Lung (tissue), 12 donors: ENCODE data around the gene GTF2I. TPM values are rescaled to one million over a fixed set of nuclear protein-coding genes. Genes with fewer than 3 reads are reported as not detected.
"Not testable (repeated sequence)": the region's sequence is repeated elsewhere in the genome, so short reads cannot be mapped to it uniquely, and the experiment has no call there.

Experiments
- ATAC-seq: fragments of 200-7000 bp; cut with Tn5 transposase; one replicate; pipeline ENCODE4 v1.9.1; 2020; ENCODE audit warnings: moderate number of reproducible peaks; ENCODE audit not compliant: insufficient read depth, low FRiP score
- DNase-seq, 3 donors: peaks; one replicate each; pipeline ENCODE4 v3.0.0-alpha.2; 2013 to 2017
- H3K27ac ChIP-seq, 2 donors: one replicate each; pipeline ENCODE4 v1.5.1; 2013; ENCODE audit warnings: mild to moderate bottlenecking in 2 of 2, moderate library complexity in 2 of 2, control low read depth in 1 of 2, inconsistent platforms in 1 of 2, low read depth in 1 of 2, low read length in 1 of 2
- H3K27me3 ChIP-seq, 3 donors: one replicate each; pipeline ENCODE4 v1.5.1; 2013; ENCODE audit warnings: low read length in 2 of 3; ENCODE audit not compliant: control insufficient read depth in 3 of 3, insufficient read depth in 3 of 3
- H3K36me3 ChIP-seq, 4 donors: one replicate each; pipeline ENCODE4 v1.5.1; 2013; ENCODE audit warnings: low read length in 4 of 4, mild to moderate bottlenecking in 1 of 4, moderate library complexity in 1 of 4; ENCODE audit not compliant: control insufficient read depth in 4 of 4, insufficient read depth in 4 of 4
- H3K4me1 ChIP-seq, 5 donors: one replicate each; pipeline ENCODE4 v1.5.1; 2013; ENCODE audit warnings: low read length in 5 of 5, mild to moderate bottlenecking in 2 of 5, moderate library complexity in 1 of 5; ENCODE audit not compliant: control insufficient read depth in 5 of 5, insufficient read depth in 5 of 5
- H3K4me3 ChIP-seq: one replicate; pipeline ENCODE4 v1.5.1; 2013; ENCODE audit warnings: mild to moderate bottlenecking, control low read depth, moderate library complexity
- H3K9ac ChIP-seq, 2 donors: one replicate each; pipeline ENCODE4 v1.5.1; 2013; ENCODE audit warnings: low read length in 2 of 2, control low read depth in 1 of 2; ENCODE audit not compliant: insufficient read depth in 1 of 2
- H3K9me3 ChIP-seq, 4 donors: one replicate each; pipeline ENCODE4 v1.5.1; 2013; ENCODE audit warnings: low read length in 3 of 4, mild to moderate bottlenecking in 1 of 4, moderate library complexity in 1 of 4; ENCODE audit not compliant: control insufficient read depth in 4 of 4, insufficient read depth in 3 of 4
- CTCF ChIP-seq: IDR thresholded peaks from 2 replicates; pipeline ENCODE4 v1.5.1; 2012; ENCODE audit warnings: mild to moderate bottlenecking; ENCODE audit errors: control extremely low read depth, extremely low read depth
- WGBS, 2 donors: extraction: QIAGEN DNeasy Blood & Tissue Kit; methylation state at CpG; one replicate each; pipeline ENCODE4 v1.1.7; 2013; 5-methylcytosine and 5-hydroxymethylcytosine counted together
- polyA plus RNA-seq, 2 donors: library from polyadenylated mRNA; stranded (reverse); fragments of 200-250 nt; gene quantifications; one replicate each; pipeline ENCODE4 v1.2.1, GENCODE V29; 2013
- total RNA-seq, 2 donors: library from RNA; depleted of rRNA in 1 of 2; stranded (reverse); fragments of >200 nt in 1 of 2; gene quantifications; one replicate each; pipeline ENCODE4 v1.2.1, GENCODE V29; 2014 to 2021
- donor health status: control.
- donor health status: control.
- donor health status: Bipolar disorder and iron deficiency.
- donor health status: healthy.
- donor health status: DM: yes; HTN: yes; CAD: no.

Gene GTF2I
- total and polyA plus RNA-seq, 4 donors = 27.7 to 353 (median 138) TPM

DNA sequence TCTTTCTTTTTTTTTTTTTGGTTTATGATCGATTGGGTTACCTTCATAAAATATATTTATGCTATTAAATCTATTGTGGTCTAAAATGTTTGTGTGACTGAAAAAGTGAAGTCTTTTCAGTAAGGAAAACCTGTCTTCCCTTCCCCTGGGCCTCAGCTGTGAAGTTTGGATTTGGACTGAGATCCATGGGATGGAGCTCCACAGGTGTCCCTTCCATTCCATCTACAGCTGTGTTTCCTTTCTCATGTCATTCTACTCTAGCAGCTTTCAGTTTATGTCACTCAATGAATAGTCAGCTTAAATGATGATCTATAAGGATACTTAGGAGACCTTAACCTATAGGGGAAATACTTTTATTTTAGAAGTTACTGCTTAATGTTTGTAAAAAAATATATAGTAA lies 68.3 kb downstream of the GTF2I start:
- no peak for ATAC-seq
- 97 to 100% methylated on average over 1 of the region's 1 CpG for WGBS, 2 donors
- no peak for DNase-seq
- no peak for TF ChIP-seq CTCF
- Histone ChIP-seq H3K4me3 (no peak overlapping the region), H3K4me1 (peaks cover 0 to 7% (median 0%) of the 10 kb centered on the region in 5 donors), H3K9me3 (no peaks in the 10 kb centered on the region), H3K36me3 (peaks cover 3 to 15% (median 10%) of the 10 kb centered on the region in 4 donors), H3K9ac (no peak overlapping the region), H3K27ac (no peak overlapping the region), H3K27me3 (no peaks in the 10 kb centered on the region)

DNA sequence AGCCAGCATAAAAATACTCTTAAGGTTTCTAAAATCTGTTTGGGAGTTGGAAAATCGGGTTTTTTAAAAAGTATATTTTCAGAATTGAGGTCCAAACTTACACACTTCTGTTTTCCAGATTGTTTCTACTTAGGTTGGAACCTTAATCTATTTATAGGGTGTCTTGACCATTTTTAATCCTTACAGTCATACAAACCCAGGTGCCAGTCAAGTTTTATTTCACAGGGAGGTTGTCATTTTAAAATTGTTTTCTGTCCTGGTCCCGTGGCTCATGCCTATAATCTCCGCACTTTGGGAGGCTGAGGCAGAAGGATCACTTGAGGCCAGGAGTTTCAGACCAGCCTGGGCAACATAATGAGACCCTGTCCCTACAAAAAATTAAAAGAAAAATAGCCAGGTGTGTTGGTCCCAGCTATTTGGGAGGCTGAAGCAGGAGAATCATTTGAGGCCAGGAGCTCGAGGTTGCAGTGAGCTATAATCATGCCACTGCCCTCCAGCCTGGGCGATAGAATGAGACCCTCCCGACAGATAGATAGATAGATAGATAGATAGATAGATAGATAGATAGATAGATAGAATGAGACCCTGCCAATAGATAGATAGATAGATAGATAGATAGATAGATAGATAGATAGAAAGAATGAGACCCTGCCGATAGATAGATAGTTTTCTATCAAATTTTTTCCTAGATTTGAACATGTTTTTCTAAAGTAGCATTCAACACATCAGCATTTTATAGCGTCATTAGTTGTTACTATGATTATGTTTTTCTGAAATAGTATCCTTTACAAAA lies 69.0 kb downstream of the GTF2I start:
- WGBS, 2 donors = 96% methylated on average over 8 of the region's 8 CpGs
- no peak for TF ChIP-seq CTCF
- peaks cover 3 to 15% (median 8%) of the 10 kb centered on the region in 4 donors for H3K36me3 ChIP-seq
- H3K9me3 ChIP-seq = no peaks in the 10 kb centered on the region
- H3K4me3 ChIP-seq = no peak overlapping the region
- H3K27ac ChIP-seq = no peak overlapping the region
- no peak for ATAC-seq
- peaks cover 0 to 7% (median 0%) of the 10 kb centered on the region in 5 donors for H3K4me1 ChIP-seq
- H3K9ac ChIP-seq = no peak overlapping the region
- no peaks in the 10 kb centered on the region for H3K27me3 ChIP-seq
- no peak for DNase-seq

GRCh38 chr7:74728686-74729085 lies 71.2 kb downstream of the GTF2I start:
- DNase-seq, H3K9me3 ChIP-seq, H3K27me3 ChIP-seq, H3K4me1 ChIP-seq, H3K4me3 ChIP-seq, H3K36me3 ChIP-seq, ATAC-seq, H3K9ac ChIP-seq, H3K27ac ChIP-seq: not testable (repeated sequence)
- no CpG with 5 or more reads among the region's 10 CpGs for WGBS, 2 donors

- ATAC-seq, H3K27ac ChIP-seq: not testable (repeated sequence)
These were observed 72.7 kb downstream of the GTF2I start for GRCh38 chr7:74730186-74730585.

GRCh38 chr7:74739974-74740703 lies 82.6 kb downstream of the GTF2I start:
- WGBS, 2 donors = no CpG with 5 or more reads among the region's 14 CpGs
- H3K4me1 ChIP-seq, H3K4me3 ChIP-seq, ATAC-seq, H3K27ac ChIP-seq, H3K9ac ChIP-seq, H3K36me3 ChIP-seq, H3K27me3 ChIP-seq, H3K9me3 ChIP-seq, DNase-seq: not testable (repeated sequence)

More at GRCh38 chr7:74730186-74730585, 72.7 kb downstream of the GTF2I start:
- WGBS, 2 donors = no CpG with 5 or more reads among the region's 5 CpGs
- not testable (repeated sequence) for H3K9me3 ChIP-seq, H3K4me3 ChIP-seq, H3K36me3 ChIP-seq, H3K4me1 ChIP-seq, H3K9ac ChIP-seq, DNase-seq, H3K27me3 ChIP-seq

- H3K4me3 ChIP-seq, DNase-seq, H3K36me3 ChIP-seq, H3K4me1 ChIP-seq, H3K27ac ChIP-seq, H3K27me3 ChIP-seq, H3K9ac ChIP-seq, H3K9me3 ChIP-seq: not testable (repeated sequence)
- peak; percentile 85 for ATAC-seq
- no CpG with 5 or more reads among the region's 9 CpGs for WGBS, 2 donors
These were observed 86.5 kb downstream of the GTF2I start for GRCh38 chr7:74743936-74744557.
